Right lobe of liver (tissue), 4 donors: ENCODE measurements around the gene SUPT4H1.

ENCODE experiments used
- POLR2A ChIP-seq: fragments of 450-650 bp; IDR thresholded peaks from one replicate; pipeline ENCODE4 v1.6.1; 2017; ENCODE audit warnings: antibody characterized with exemption, mild to moderate bottlenecking
- TF ChIP-seq, protein P1 (sequence below), 4 donors: fragments of 200-600 bp in 3 of 4; fragments of 450-650 bp in 1 of 4; IDR thresholded peaks; one replicate each; pipeline versions ENCODE4 v1.5.1 to v1.8.0; 2016 to 2022; ENCODE audit warnings: antibody characterized with exemption in 4 of 4, mild to moderate bottlenecking in 2 of 4
- donor health status: DM: no; HTN: no; CAD: no.
- donor health status: DM: no; HTN: no; CAD: no.
- donor health status: DM: no; HTN: yes; CAD: no.

DNA sequence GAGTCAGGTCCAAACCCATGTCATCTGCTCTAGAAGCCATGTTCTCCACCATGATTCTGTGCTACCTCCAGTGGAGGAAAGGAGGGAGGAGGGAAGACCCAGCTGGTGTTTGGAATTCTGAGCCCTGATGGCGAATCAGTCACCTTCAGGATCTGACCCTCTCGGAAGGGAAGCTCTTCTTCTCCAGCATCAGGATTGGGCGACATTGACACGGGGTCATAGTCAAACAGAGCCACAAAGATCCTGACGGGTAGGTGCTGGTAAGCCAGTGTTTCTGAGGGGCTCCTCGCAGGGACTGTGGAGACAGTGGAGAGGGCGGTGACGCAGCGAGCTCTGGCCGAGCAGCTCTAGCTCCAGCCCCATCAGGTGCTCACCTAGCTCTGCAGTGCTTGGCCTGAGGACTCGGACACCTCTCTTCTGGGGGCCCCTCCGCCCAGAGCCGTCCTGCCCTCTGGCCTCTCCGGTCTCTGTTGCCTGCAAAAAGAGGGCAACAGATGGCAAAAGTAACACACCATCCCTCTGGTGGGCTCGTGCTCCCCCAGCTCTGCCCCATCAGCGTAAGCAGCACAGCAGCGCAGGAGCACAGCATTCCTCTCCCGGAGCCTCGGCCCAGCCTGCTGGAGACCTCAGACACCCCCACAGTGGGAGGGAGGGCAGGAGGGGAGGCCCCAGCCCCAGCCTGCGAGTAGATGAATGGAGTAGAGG lies 44.4 kb downstream of the SUPT4H1 start:
- TF ChIP-seq, protein P1, sequence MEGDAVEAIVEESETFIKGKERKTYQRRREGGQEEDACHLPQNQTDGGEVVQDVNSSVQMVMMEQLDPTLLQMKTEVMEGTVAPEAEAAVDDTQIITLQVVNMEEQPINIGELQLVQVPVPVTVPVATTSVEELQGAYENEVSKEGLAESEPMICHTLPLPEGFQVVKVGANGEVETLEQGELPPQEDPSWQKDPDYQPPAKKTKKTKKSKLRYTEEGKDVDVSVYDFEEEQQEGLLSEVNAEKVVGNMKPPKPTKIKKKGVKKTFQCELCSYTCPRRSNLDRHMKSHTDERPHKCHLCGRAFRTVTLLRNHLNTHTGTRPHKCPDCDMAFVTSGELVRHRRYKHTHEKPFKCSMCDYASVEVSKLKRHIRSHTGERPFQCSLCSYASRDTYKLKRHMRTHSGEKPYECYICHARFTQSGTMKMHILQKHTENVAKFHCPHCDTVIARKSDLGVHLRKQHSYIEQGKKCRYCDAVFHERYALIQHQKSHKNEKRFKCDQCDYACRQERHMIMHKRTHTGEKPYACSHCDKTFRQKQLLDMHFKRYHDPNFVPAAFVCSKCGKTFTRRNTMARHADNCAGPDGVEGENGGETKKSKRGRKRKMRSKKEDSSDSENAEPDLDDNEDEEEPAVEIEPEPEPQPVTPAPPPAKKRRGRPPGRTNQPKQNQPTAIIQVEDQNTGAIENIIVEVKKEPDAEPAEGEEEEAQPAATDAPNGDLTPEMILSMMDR (IDR thresholded peaks at IDR 0.05) = no peak
- no peak for TF ChIP-seq POLR2A
